B cell (primary cell): ENCODE measurements around the gene ZNF771. TPM values are rescaled to one million over a fixed set of nuclear protein-coding genes. Genes with fewer than 3 reads are reported as not detected.
A peak's percentile ranks its signal among the peaks of the same experiment; 100 is the strongest.

ENCODE experiments used
- ATAC-seq: fragments of 200-7000 bp; cut with Tn5 transposase; one replicate; pipeline ENCODE4 v1.10.0; 2021; ENCODE audit warnings: low read depth, mild to moderate bottlenecking, moderate number of reproducible peaks, moderate library complexity
- CTCF ChIA-PET: fragments of 350-600 bp; sonication (Branson Sonifier 250); formaldehyde crosslinking; loops from one replicate; lab custom pipeline; 2021; ENCODE audit warnings: antibody characterized with exemption, inconsistent platforms; lab: Charles Lee
- POLR2A ChIA-PET: fragments of 350-600 bp; sonication (Branson Sonifier 250); formaldehyde crosslinking; loops from one replicate; lab custom pipeline; 2021; ENCODE audit warnings: antibody characterized with exemption; lab: Charles Lee
- DNase-seq: peaks from one replicate; pipeline ENCODE4 v3.0.0; 2013
- H2AFZ ChIP-seq: 2 replicates; pipeline ENCODE4 v1.6.1; 2012; ENCODE audit warnings: mild to moderate bottlenecking, low read depth, low read length; ENCODE audit not compliant: insufficient read depth, poor library complexity, severe bottlenecking
- H3K27ac ChIP-seq, 2 donors: 1 replicate in 1 of 2; 2 replicates in 1 of 2; pipeline ENCODE4 v1.5.1; 2012 to 2013; ENCODE audit warnings: low read length in 2 of 2, mild to moderate bottlenecking in 2 of 2, moderate library complexity in 1 of 2
- H3K27me3 ChIP-seq, 4 experiments: fragments of 200-600 bp in 1 of 4; sonication (generic) in 1 of 4; replicated peaks in 1 of 4; 1 replicate in 2 of 4; 2 replicates in 2 of 4; pipeline versions ENCODE4 v1.6.1 to v1.7.0; 2013 to 2016; ENCODE audit warnings: low read length in 3 of 4, mild to moderate bottlenecking in 2 of 4, mixed read lengths in 1 of 4, moderate library complexity in 1 of 4; ENCODE audit not compliant: insufficient read depth in 4 of 4, control insufficient read depth in 3 of 4; ENCODE audit errors: control extremely low read depth in 1 of 4
- H3K36me3 ChIP-seq, 2 experiments: replicated peaks in 1 of 2; 1 replicate in 1 of 2; 2 replicates in 1 of 2; pipeline versions ENCODE4 v1.6.1 to v1.7.1; 2013; ENCODE audit warnings: low read length in 1 of 2; ENCODE audit not compliant: insufficient read depth in 2 of 2, control insufficient read depth in 1 of 2; ENCODE audit errors: control extremely low read depth in 1 of 2, extremely low read depth in 1 of 2
- H3K4me1 ChIP-seq, 2 donors: fragments of 200-600 bp in 1 of 2; sonication (generic) in 1 of 2; 1 replicate in 1 of 2; 2 replicates in 1 of 2; pipeline versions ENCODE4 v1.5.1 to v1.6.1; 2013 to 2017; ENCODE audit warnings: low read length in 2 of 2; ENCODE audit not compliant: control insufficient read depth in 2 of 2, insufficient read depth in 2 of 2
- H3K4me2 ChIP-seq: replicated peaks from 2 replicates; pipeline ENCODE3; 2012; ENCODE audit warnings: mild to moderate bottlenecking, low read depth, low read length; ENCODE audit not compliant: poor library complexity, severe bottlenecking
- H3K4me3 ChIP-seq, 5 experiments: fragments of 200-600 bp in 1 of 5; sonication (generic) in 1 of 5; 1 replicate in 3 of 5; 2 replicates in 2 of 5; pipeline versions ENCODE4 v1.5.1 to v1.7.0; 2011 to 2016; ENCODE audit warnings: low read length in 4 of 5, mild to moderate bottlenecking in 4 of 5, low read depth in 2 of 5, control low read depth in 1 of 5, moderate library complexity in 1 of 5; ENCODE audit not compliant: insufficient read depth in 1 of 5; ENCODE audit errors: control extremely low read depth in 1 of 5, extremely low read depth in 1 of 5
- H3K79me2 ChIP-seq: fragments of 200-600 bp; sonication (generic); one replicate; pipeline ENCODE4 v1.6.0; 2016; ENCODE audit warnings: low read length; ENCODE audit not compliant: control insufficient read depth, insufficient read depth
- H3K9ac ChIP-seq: fragments of 200-600 bp; sonication (generic); 2 replicates; pipeline ENCODE4 v1.6.1; 2017; ENCODE audit warnings: mild to moderate bottlenecking, low read length, moderate library complexity
- H3K9me3 ChIP-seq, 3 donors: one replicate each; pipeline versions ENCODE4 v1.6.1 to v1.7.1; 2013; ENCODE audit warnings: low read length in 2 of 3; ENCODE audit not compliant: control insufficient read depth in 2 of 3, insufficient read depth in 1 of 3; ENCODE audit errors: control extremely low read depth in 1 of 3
- H4K20me1 ChIP-seq: 2 replicates; pipeline ENCODE4 v1.6.0; 2012; ENCODE audit warnings: mild to moderate bottlenecking, low read length; ENCODE audit not compliant: insufficient read depth, control insufficient read depth, poor library complexity, severe bottlenecking
- H3K27ac Mint-ChIP-seq: one replicate; pipeline ENCODE4 v1.8.0; 2021; ENCODE audit warnings: mixed read lengths
- H3K27me3 Mint-ChIP-seq: one replicate; pipeline ENCODE4 v1.8.0; 2021; ENCODE audit warnings: mixed read lengths
- H3K4me1 Mint-ChIP-seq: one replicate; pipeline ENCODE4 v1.8.0; 2021; ENCODE audit warnings: mixed read lengths
- H3K4me3 Mint-ChIP-seq: one replicate; pipeline ENCODE4 v1.8.0; 2021; ENCODE audit warnings: mixed read lengths
- H3K9me3 Mint-ChIP-seq: one replicate; pipeline ENCODE4 v1.8.0; 2022; ENCODE audit warnings: mixed read lengths; ENCODE audit not compliant: insufficient read depth
- CTCF ChIP-seq: fragments of 200-600 bp; IDR thresholded peaks from one replicate; pipeline ENCODE4 v1.8.0; 2022; ENCODE audit warnings: antibody characterized with exemption, mild to moderate bottlenecking
- EZH2 ChIP-seq: IDR thresholded peaks from 2 replicates; pipeline ENCODE4 v1.6.1; 2012; ENCODE audit warnings: borderline replicate concordance, low read depth, mild to moderate bottlenecking, moderate library complexity, low read length; ENCODE audit not compliant: insufficient read depth, poor library complexity, severe bottlenecking
- WGBS: methylation state at CpG from one replicate; pipeline ENCODE4 v1.1.5; 2013; ENCODE audit warnings: missing lambda C conversion rate; ENCODE audit not compliant: insufficient coverage; 5-methylcytosine and 5-hydroxymethylcytosine counted together
- intact Hi-C: fragments of 100-400 bp; cut with micrococcal nuclease; formaldehyde crosslinking; loops from one replicate; pipeline ENCODE4 v1.10.0; 2022
- polyA plus RNA-seq: library from polyadenylated mRNA; depleted of rRNA; stranded (reverse); fragments of >200 nt; gene quantifications from 2 replicates; pipeline ENCODE4 v1.2.3, GENCODE V29; 2012
- total RNA-seq, 2 donors: library from RNA; stranded (reverse); fragments of 120-200 nt in 1 of 2; gene quantifications; 1 replicate in 1 of 2; 2 replicates in 1 of 2; pipeline versions ENCODE4 v1.2.3 to v1.2.4, GENCODE V29; 2013 to 2022

ZNF771 gene
- total and polyA plus RNA-seq, 2 donors (not counting 1 experiment from before 2014, with no cell fraction given) = 4.1 to 6.6 TPM

DNA sequence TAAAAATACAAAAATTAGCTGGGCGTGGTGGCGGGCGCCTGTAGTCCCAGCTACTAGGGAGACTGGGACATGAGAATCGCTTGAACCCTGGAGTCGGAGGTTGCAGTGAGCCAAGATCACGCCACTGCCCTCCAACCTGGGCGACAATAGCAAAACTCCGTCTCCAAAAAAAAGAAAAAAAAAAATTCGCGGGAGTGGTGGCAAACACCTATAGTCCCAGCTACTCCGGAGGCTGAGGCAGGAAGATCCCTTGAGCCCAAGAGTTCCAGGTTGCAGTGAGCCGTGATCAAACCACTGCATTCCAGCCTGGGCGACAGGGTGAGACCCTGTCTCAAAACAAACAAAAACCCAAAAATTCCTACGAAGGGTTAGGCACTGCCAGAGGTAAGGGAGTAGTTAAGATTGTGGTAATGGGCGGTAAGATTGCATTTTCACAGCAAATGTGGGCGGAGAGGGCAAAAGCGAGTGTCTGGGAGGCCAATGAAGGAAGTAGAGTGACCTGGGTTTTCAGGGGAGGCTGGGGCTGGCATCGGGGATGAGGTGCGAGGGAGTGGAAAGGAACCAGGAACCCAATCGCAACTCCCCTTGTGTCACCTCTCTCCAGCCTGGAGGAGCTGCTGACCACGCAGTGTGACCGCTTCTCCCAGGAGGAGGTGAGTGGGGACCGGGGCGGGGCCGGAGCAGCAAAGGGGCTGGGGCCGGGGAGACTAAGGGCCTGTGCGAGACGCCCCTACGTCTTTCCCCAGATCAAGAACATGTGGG lies 30.2 kb upstream of the ZNF771 start:
- ChIA-PET CTCF (interaction anchor here (0.9 to 2.0 kb wide), 3 partner anchors 18 to 32 kb away, joined by 4 to 9 read pairs (median 5); partner anchors contain the start of genes ZNF48 and ZNF771), POLR2A (interaction anchor here (0.6 to 3.0 kb wide), 11 partner anchors 18 to 1854 kb away, joined by 3 to 11 read pairs (median 6); partner anchors contain the start of genes CORO1A, ZNF48 and ZNF771)
- H3K79me2 ChIP-seq = peaks cover 38% of the 10 kb centered on the region
- Mint-ChIP-seq H3K4me1 (peaks cover 45% of the 10 kb centered on the region), H3K4me3 (peak overlapping the region; percentile 94), H3K27ac (peak overlapping the region; percentile 100), H3K27me3 (no peaks in the 10 kb centered on the region), H3K9me3 (no peaks in the 10 kb centered on the region)
- H3K27ac ChIP-seq = peak overlapping the region; percentile 97 to 100
- peak overlapping the region in 4 of 5 experiments; percentile 56 to 87 (median 70) for H3K4me3 ChIP-seq
- peaks cover 0 to 2% (median 0%) of the 10 kb centered on the region in 3 donors for H3K9me3 ChIP-seq
- WGBS = 45% methylated on average over 27 of the region's 29 CpGs
- peak overlapping the region; percentile 75 for H2AFZ ChIP-seq
- ATAC-seq (no peak), DNase-seq (no peak)
- H4K20me1 ChIP-seq = no peaks in the 10 kb centered on the region
- intact Hi-C loops = loop anchor here (1.0 to 10.0 kb wide), 5 partner anchors 42 to 1452 kb away; partner anchors contain the start of genes ALDOA, ITGAL, RABEP2 and TBX6
- H3K4me2 ChIP-seq = peak overlapping the region; percentile 100
- H3K36me3 ChIP-seq = peaks cover 0 to 2% of the 10 kb centered on the region in 2 experiments
- peak overlapping the region; percentile 99 for H3K9ac ChIP-seq
- TF ChIP-seq CTCF (no peak), EZH2 (no peak)
- H3K27me3 ChIP-seq = no peaks in the 10 kb centered on the region
- peaks cover 23 to 52% of the 10 kb centered on the region in 2 donors for H3K4me1 ChIP-seq
